LNCAP (cell line): ENCODE results near the gene ABI3BP.

Experiments used
- TF ChIP-seq, protein P1 (sequence below): fragments of 450-650 bp; IDR thresholded peaks from 2 replicates; pipeline ENCODE4 v1.5.1; 2017; ENCODE audit warnings: mild to moderate bottlenecking

The ABI3BP gene

DNA sequence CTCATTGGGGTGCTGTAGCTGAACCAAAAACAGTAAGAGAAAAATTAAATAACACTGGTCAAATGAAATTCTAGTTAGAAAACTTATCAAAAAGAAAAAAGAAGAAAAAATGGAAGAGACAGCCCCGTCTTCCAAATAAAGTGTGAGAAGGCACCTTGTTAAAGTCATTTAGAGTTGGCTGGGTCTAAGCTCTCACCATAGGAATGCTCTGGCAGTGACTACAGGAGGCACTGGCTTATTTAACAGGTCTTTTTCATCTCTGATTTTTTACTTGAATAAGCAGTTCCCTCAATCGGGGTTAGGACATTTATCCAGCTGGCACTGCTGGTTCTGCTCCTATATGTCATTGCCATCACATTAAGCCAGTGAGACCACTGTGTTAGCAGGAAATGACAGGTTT is 1.6 kb upstream of the ABI3BP start:
- TF ChIP-seq, protein P1, sequence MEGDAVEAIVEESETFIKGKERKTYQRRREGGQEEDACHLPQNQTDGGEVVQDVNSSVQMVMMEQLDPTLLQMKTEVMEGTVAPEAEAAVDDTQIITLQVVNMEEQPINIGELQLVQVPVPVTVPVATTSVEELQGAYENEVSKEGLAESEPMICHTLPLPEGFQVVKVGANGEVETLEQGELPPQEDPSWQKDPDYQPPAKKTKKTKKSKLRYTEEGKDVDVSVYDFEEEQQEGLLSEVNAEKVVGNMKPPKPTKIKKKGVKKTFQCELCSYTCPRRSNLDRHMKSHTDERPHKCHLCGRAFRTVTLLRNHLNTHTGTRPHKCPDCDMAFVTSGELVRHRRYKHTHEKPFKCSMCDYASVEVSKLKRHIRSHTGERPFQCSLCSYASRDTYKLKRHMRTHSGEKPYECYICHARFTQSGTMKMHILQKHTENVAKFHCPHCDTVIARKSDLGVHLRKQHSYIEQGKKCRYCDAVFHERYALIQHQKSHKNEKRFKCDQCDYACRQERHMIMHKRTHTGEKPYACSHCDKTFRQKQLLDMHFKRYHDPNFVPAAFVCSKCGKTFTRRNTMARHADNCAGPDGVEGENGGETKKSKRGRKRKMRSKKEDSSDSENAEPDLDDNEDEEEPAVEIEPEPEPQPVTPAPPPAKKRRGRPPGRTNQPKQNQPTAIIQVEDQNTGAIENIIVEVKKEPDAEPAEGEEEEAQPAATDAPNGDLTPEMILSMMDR: no peak

DNA sequence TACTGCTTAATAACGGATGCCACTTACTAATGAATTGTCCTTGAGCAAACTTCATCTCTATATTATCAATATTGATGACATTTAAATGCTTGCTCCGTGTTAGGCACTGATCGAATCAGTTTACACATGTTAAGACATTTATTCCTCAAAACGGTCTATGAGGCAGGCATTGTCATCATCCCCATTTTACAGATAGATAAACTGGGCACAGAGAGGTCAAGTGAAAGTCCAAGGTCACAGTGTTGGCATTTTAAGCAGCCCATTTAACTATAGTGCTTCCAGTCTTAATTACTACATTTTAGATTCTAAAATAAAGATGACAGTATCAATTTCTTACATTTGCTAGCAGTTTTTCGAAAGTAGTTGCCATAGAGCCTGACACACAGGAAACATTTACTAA is 966 bp upstream of the ABI3BP start:
- TF ChIP-seq, protein P1: no peak

DNA sequence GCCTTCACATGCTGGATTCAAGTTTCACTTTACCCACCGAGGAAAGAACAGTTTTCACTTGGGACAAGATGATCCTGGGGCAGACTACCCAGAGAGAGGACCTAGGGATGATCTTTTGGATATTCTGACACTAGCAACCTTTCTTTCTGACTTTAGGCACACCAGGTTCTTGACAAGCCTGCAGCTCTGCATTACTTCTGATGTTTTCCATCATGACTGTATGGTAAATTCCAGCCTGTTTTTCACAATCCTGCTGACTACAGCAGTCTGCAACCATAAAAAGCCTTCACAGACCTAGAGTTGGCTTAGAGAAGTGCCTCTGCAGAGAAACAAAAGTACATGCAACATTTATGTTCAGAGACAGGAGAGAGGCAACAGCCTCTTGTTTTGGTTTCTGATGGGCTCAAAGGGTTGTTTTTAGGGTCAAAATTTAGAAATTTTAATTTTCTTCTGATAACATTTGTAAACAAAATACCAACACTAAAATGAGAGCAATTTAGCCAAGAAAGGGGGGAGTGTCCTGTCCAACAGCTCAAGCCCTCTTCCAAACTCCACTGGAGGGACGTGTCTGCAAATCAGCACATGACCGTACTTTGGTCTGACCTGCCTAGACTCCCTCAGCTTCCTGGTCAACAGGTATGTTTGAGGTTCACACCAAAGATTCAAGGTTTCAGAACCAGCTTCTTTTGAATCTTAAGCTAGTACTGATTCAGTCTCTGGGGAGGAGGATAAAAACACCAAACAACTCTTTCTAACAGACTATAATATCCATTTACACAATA is 799 bp downstream of the ABI3BP start:
- TF ChIP-seq, protein P1: no peak

DNA sequence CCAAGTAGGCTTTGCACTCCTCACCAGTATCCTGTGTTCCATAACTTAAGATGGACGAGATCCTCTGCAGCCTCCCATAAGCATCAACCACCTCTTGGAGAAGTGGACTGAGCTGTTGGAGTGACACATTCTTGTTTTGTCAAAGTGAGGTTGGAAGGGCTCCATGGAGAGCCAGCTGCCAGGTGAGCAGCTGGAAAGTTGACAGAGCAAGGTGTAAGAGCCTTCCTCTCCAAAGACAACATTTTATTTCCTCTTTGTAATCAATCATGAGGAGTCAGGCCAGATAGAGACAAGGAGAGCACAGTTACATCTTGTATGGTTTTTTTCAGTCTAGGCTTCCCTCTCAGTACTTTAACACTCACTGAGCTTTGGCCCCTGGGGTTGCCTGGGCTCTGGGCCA is 5.1 kb downstream of the ABI3BP start:
- TF ChIP-seq, protein P1: no peak

DNA sequence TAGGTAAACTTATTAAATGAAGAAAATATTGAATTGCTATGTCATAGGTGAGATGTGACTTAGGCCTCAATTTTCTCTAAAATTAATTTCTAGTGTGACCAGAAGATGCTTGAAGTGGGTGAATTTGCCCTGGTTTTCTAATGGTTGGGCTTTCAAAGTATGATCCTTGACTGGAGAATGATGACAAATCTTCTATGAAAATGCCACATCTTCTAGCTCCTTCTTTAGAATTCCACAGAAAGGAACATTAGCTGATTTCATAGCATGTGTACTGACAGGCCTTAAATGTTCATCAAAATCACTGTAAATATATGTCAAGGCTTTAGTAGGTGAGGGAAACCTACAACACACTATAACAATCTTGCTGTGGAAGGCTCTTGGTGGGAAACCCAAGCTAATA is 8.9 kb downstream of the ABI3BP start:
- TF ChIP-seq, protein P1: no peak

DNA sequence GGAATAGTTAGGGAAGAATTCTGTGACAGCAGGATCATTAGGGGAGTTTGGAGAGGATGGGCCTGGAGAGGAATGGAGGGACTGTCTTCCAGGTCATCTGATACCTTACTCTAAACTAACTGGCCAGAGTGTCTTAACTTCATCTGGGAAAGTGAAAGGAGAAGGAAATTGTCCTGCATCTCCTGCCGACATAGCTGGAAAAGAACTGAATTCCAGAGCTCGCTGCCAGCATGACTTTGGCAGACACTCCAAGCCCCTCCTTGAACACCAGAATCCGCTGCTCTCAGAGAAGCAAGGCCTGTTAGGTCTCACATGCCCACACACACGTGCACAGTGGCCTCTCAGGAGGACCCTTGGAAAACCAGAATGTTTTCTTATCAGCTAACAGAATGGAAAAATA is 10.5 kb downstream of the ABI3BP start:
- TF ChIP-seq, protein P1: no peak

DNA sequence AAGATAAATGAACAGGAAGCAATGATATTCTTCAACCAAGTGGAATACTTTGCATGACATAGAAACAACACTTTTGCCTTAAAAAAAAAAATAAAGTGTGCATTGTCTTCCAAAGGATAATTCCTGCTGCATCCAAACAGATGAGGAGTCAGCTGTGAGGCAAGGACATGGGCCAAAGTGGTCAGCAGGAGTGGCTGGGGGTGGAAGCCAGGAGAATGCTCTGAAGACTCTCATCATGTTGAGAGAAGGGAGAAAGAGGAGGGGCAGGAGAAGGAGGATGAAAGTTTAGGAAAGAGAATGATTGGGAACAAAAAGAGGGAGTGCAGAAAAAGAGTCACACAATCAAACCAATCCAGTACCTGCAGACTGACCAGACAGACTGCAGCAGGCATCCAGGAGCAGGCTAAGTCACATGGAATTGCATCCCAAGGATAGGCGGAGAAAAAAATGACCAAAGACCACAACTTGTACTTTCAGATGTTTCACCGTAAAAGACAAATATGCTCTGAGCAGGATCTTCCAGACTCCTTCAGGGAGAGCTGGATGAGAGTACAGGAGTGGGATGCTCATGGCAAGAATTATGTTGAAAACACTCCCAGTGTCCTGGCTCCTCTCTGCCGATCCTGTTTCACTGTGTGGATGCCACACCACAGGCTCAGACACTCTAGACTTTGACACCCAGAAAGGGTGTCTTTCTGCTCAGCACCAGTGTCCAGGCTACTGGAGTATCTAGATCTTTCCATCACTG is 11.9 kb downstream of the ABI3BP start:
- TF ChIP-seq, protein P1: no peak
